Gastrocnemius medialis (tissue), 4 donors: Measurements from ENCODE around the gene PCDHA5. TPM values are rescaled to one million over a fixed set of nuclear protein-coding genes. Genes with fewer than 3 reads are reported as not detected.
"Not testable (repeated sequence)": the region's sequence is repeated elsewhere in the genome, so short reads cannot be mapped to it uniquely, and the experiment has no call there.

Experiments used
- ATAC-seq, 2 donors: fragments of 150-250 bp; one replicate each; pipeline ENCODE4 v1.9.1; 2016
- DNase-seq, 2 donors: peaks; one replicate each; pipeline ENCODE4 v3.0.0-alpha.2; 2019
- H3K27ac ChIP-seq, 4 donors: fragments of 200-600 bp; sonication (generic); 1 replicate in 1 of 4; 2 replicates in 3 of 4; pipeline ENCODE4 v1.5.1; 2016 to 2018; ENCODE audit warnings: mild to moderate bottlenecking in 2 of 4, moderate library complexity in 1 of 4
- H3K27me3 ChIP-seq, 3 donors: fragments of 200-600 bp; sonication (generic) in 2 of 3; 1 replicate in 1 of 3; 2 replicates in 2 of 3; pipeline versions ENCODE4 v1.5.1 to v1.6.0; 2016 to 2019; ENCODE audit warnings: mild to moderate bottlenecking in 1 of 3, moderate library complexity in 1 of 3
- H3K36me3 ChIP-seq, 2 donors: fragments of 200-600 bp; sonication (generic) in 1 of 2; one replicate each; pipeline ENCODE4 v1.5.1; 2017 to 2018
- H3K4me1 ChIP-seq, 2 donors: fragments of 200-600 bp; sonication (generic) in 1 of 2; one replicate each; pipeline ENCODE4 v1.5.1; 2016 to 2017; ENCODE audit warnings: mild to moderate bottlenecking in 2 of 2
- H3K4me3 ChIP-seq, 4 donors: fragments of 200-600 bp; sonication (generic) in 3 of 4; 1 replicate in 1 of 4; 2 replicates in 3 of 4; pipeline ENCODE4 v1.5.1; 2016 to 2019; ENCODE audit warnings: mild to moderate bottlenecking in 2 of 4
- H3K9me3 ChIP-seq, 3 donors: fragments of 200-600 bp; sonication (generic) in 2 of 3; 1 replicate in 1 of 3; 2 replicates in 2 of 3; pipeline ENCODE4 v1.5.1; 2016 to 2019
- POLR2A ChIP-seq, 2 donors: fragments of 450-650 bp; IDR thresholded peaks; one replicate each; pipeline ENCODE4 v1.6.1; 2017; ENCODE audit warnings: antibody characterized with exemption in 2 of 2, mild to moderate bottlenecking in 2 of 2, moderate library complexity in 2 of 2
- in situ Hi-C, 4 donors: fragments of 200-750 bp; cut with MboI; loops; one replicate each; pipeline versions ENCODE4 v1.15.0 to v1.8.0; 2017; ENCODE audit warnings: low sequenced_read_pairs in 4 of 4
- intact Hi-C: fragments of 100-400 bp; cut with DNase I; formaldehyde crosslinking; loops from one replicate; pipeline ENCODE4 v1.15.1; 2023; ENCODE audit warnings: low total_unique reads
- total RNA-seq, 4 donors: library from RNA; depleted of rRNA; stranded (reverse); fragments of >200 nt; gene quantifications; one replicate each; pipeline versions ENCODE4 v1.1.0 to v1.2.3, GENCODE V29; 2016
- TF ChIP-seq, protein P1 (sequence below), 5 experiments: fragments of 450-650 bp in 3 of 5; fragments of 200-600 bp in 2 of 5; sonication (generic) in 2 of 5; IDR thresholded peaks in 4 of 5; conservative IDR thresholded peaks in 1 of 5; 1 replicate in 4 of 5; 2 replicates in 1 of 5; pipeline ENCODE4 v1.5.1; 2016 to 2019; ENCODE audit warnings: antibody characterized with exemption in 5 of 5, mild to moderate bottlenecking in 3 of 5, moderate library complexity in 3 of 5

Gene PCDHA5
- total RNA-seq, 4 donors from 2014 or later = not detected

DNA sequence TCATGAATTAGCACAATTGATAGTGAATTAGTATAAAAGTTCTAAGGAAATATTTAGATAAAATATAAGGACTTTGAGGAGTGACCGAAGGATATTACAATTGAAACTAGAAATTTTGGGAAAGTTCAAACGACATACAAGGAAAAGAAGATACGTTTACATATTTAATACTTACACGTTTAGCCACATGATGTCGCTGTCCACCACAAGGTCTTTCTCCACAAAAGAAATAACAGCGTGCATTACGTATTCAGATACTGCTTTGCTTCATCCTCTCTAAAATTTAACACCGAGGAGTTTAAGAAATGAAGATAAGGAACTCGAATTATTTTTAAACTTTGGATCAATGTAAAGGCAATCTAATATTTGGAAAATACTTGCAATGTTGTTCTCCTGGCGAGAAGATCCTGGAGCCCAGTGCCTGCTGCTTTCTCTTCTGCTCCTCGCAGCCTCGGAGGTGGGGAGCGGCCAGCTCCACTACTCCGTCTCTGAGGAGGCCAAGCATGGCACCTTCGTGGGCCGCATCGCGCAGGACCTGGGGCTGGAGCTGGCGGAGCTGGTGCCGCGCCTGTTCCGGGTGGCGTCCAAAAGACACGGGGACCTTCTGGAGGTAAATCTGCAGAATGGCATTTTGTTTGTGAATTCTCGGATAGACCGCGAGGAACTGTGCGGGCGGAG, 20.5 kb upstream of the PCDHA5 start, which contains the start of gene PCDHA3:
Gene PCDHA3, plus strand, starts transcription at position 242 of the 678 bp plus-strand sequence.
- in situ Hi-C loops (no loop called here), intact Hi-C loops (no loop called here)
- Histone ChIP-seq H3K4me1 (no peaks in the 10 kb centered on the region), H3K9me3 (peaks cover 0 to 11% (median 0%) of the 10 kb centered on the region in 3 donors), H3K27me3 (peaks cover 0 to 18% (median 3%) of the 10 kb centered on the region in 3 donors), H3K27ac (no peak within 1 kb of the TSS), H3K36me3 (no peaks in the 10 kb centered on the region), H3K4me3 (peak within 1 kb of the TSS in 3 of 4 donors; percentile 9 to 39 (median 36))
- TF ChIP-seq, protein P1, sequence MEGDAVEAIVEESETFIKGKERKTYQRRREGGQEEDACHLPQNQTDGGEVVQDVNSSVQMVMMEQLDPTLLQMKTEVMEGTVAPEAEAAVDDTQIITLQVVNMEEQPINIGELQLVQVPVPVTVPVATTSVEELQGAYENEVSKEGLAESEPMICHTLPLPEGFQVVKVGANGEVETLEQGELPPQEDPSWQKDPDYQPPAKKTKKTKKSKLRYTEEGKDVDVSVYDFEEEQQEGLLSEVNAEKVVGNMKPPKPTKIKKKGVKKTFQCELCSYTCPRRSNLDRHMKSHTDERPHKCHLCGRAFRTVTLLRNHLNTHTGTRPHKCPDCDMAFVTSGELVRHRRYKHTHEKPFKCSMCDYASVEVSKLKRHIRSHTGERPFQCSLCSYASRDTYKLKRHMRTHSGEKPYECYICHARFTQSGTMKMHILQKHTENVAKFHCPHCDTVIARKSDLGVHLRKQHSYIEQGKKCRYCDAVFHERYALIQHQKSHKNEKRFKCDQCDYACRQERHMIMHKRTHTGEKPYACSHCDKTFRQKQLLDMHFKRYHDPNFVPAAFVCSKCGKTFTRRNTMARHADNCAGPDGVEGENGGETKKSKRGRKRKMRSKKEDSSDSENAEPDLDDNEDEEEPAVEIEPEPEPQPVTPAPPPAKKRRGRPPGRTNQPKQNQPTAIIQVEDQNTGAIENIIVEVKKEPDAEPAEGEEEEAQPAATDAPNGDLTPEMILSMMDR (IDR thresholded peaks at IDR 0.05 in 4 of 5, conservative IDR thresholded peaks at IDR 0.05 in 1 of 5) = peak in 1 of 5 experiments; percentile 30
- no peak for TF ChIP-seq POLR2A (IDR thresholded peaks at IDR 0.05)
- no peak for ATAC-seq
- no peak for DNase-seq

DNA sequence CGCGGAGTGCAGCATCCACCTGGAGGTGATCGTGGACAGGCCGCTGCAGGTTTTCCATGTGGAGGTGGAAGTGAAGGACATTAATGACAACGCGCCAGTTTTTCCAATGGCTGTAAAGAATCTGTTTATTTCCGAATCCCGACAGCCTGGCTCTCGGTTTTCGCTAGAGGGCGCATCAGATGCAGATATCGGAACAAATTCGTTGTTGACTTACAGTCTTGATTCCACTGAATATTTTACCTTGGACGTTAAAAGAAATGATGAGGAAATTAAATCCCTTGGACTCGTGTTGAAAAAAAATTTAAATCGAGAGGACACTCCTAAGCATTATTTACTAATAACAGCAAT, 19.9 kb upstream of the PCDHA5 start:
- no peak for DNase-seq
- no peak for TF ChIP-seq POLR2A (IDR thresholded peaks at IDR 0.05)
- TF ChIP-seq, protein P1 (IDR thresholded peaks at IDR 0.05 in 4 of 5, conservative IDR thresholded peaks at IDR 0.05 in 1 of 5) = no peak
- in situ Hi-C loops = no loop called here
- H3K9me3 ChIP-seq = peaks cover 0 to 6% (median 0%) of the 10 kb centered on the region in 3 donors
- H3K36me3 ChIP-seq = no peaks in the 10 kb centered on the region
- intact Hi-C loops = no loop called here
- peaks cover 0 to 18% (median 3%) of the 10 kb centered on the region in 3 donors for H3K27me3 ChIP-seq
- H3K4me1 ChIP-seq = no peaks in the 10 kb centered on the region
- H3K4me3 ChIP-seq = peak overlapping the region in 3 of 4 donors; percentile 9 to 39 (median 36)
- no peak for ATAC-seq
- no peak overlapping the region for H3K27ac ChIP-seq

DNA sequence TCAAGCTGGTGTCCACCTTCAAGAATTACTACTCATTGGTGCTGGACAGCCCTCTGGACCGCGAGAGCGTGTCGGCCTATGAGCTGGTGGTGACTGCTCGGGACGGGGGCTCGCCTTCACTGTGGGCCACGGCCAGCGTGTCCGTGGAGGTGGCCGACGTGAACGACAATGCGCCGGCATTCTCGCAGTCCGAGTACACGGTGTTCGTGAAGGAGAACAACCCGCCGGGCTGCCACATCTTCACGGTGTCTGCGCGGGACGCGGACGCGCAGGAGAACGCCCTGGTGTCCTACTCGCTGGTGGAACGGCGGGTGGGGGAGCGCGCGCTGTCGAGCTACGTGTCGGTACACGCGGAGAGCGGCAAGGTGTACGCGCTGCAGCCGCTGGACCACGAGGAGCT, 19.0 kb upstream of the PCDHA5 start:
- DNase-seq, H3K4me3 ChIP-seq, in situ Hi-C loops, H3K9me3 ChIP-seq, intact Hi-C loops, H3K36me3 ChIP-seq, H3K27ac ChIP-seq, ATAC-seq, H3K4me1 ChIP-seq: not testable (repeated sequence)
- H3K27me3 ChIP-seq = peaks cover 0 to 22% (median 5%) of the 10 kb centered on the region in 3 donors

DNA sequence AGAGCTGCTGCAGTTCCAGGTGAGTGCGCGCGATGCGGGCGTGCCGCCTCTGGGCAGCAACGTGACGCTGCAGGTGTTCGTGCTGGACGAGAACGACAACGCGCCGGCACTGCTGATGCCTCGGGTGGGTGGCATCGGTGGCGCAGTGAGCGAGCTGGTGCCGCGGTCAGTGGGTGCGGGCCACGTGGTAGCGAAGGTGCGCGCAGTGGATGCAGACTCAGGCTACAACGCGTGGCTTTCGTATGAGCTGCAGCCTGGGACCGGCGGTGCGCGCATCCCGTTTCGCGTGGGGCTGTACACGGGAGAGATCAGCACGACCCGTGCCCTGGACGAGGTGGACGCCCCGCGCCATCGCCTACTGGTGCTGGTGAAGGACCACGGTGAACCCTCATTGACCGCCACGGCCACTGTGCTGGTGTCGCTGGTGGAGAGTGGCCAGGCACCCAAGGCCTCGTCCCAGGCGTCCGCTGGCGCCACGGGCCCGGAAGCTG, 18.6 kb upstream of the PCDHA5 start:
- intact Hi-C loops = no loop called here
- Histone ChIP-seq H3K27me3 (peaks cover 0 to 22% (median 5%) of the 10 kb centered on the region in 3 donors), H3K9me3 (no peaks in the 10 kb centered on the region)

More for the DNA sequence above, 18.6 kb upstream of the PCDHA5 start:
- no peak for DNase-seq
- H3K36me3 ChIP-seq = no peaks in the 10 kb centered on the region
- no peaks in the 10 kb centered on the region for H3K4me1 ChIP-seq
- H3K27ac ChIP-seq = no peak overlapping the region
- no peak for TF ChIP-seq POLR2A (IDR thresholded peaks at IDR 0.05)
- TF ChIP-seq, protein P1 (IDR thresholded peaks at IDR 0.05 in 4 of 5, conservative IDR thresholded peaks at IDR 0.05 in 1 of 5) = no peak
- in situ Hi-C loops = no loop called here
- ATAC-seq = no peak
- H3K4me3 ChIP-seq = no peak overlapping the region
